Endothelial cell of umbilical vein (primary cell): ENCODE results near the gene ACOD1. TPM values are rescaled to one million over a fixed set of nuclear protein-coding genes. Genes with fewer than 3 reads are reported as not detected.

Experiments used
- BruUV-seq: library from RNA; stranded (reverse); fragments of 400-500 nt; replicated peaks from 2 replicates; lab custom pipeline; 2021; lab: Mats Ljungman, UMichigan
- CTCF ChIA-PET: fragments of 300-600, 350-600 bp; sonication (Branson Sonifier 250); formaldehyde crosslinking; loops from one replicate; lab custom pipeline; 2021; ENCODE audit warnings: antibody characterized with exemption, inconsistent platforms; lab: Charles Lee
- POLR2A ChIA-PET: fragments of 300-600, 350-600 bp; sonication (Branson Sonifier 250); formaldehyde crosslinking; loops from one replicate; lab custom pipeline; 2021; ENCODE audit warnings: antibody characterized with exemption, inconsistent platforms; lab: Charles Lee
- DNase-seq: peaks from one replicate; pipeline ENCODE4 v3.0.0-alpha.2; 2011; ENCODE audit warnings: low read depth, low spot score
- FAIRE-seq: peaks from 2 replicates; lab custom pipeline; 2011; peaks lifted over from hg19 to GRCh38; lab: Jason Lieb, UNC
- H2AFZ ChIP-seq: 2 replicates; pipeline ENCODE4 v1.6.0; 2012; ENCODE audit warnings: low read depth, low read length, control low read depth, inconsistent platforms
- H3K27ac ChIP-seq: 2 replicates; pipeline ENCODE4 v1.5.1; 2011; ENCODE audit warnings: low read depth, mild to moderate bottlenecking, control low read depth, low read length, moderate library complexity; ENCODE audit not compliant: insufficient read depth
- H3K27me3 ChIP-seq, 2 experiments: 2 replicates each; pipeline versions ENCODE4 v1.6.0 to v1.6.1; 2011; ENCODE audit warnings: low read length in 2 of 2, mixed read lengths in 1 of 2; ENCODE audit not compliant: control insufficient read depth in 2 of 2, insufficient read depth in 2 of 2
- H3K36me3 ChIP-seq, 2 experiments: 2 replicates in 1 of 2; 3 replicates in 1 of 2; pipeline ENCODE4 v1.5.1; 2011; ENCODE audit warnings: low read length in 2 of 2, mild to moderate bottlenecking in 1 of 2, moderate library complexity in 1 of 2; ENCODE audit not compliant: control insufficient read depth in 2 of 2, insufficient read depth in 2 of 2; ENCODE audit errors: extremely low read depth in 1 of 2
- H3K4me1 ChIP-seq: 3 replicates; pipeline ENCODE4 v1.5.1; 2011; ENCODE audit warnings: mild to moderate bottlenecking, low read length; ENCODE audit not compliant: control insufficient read depth, insufficient read depth; ENCODE audit errors: extremely low read depth
- H3K4me2 ChIP-seq: 2 replicates; pipeline ENCODE4 v1.6.1; 2011; ENCODE audit warnings: low read length, control low read depth, mixed read lengths; ENCODE audit not compliant: insufficient read depth
- H3K4me3 ChIP-seq, 3 experiments: fragments of 200-600 bp in 1 of 3; sonication (generic), shearing (Covaris generic) in 1 of 3; replicated peaks in 1 of 3; 2 replicates each; pipeline ENCODE4 v1.5.1; 2011 to 2016; ENCODE audit warnings: control low read depth in 3 of 3, low read length in 3 of 3, mild to moderate bottlenecking in 2 of 3, inconsistent platforms in 1 of 3, low read depth in 1 of 3, moderate library complexity in 1 of 3; ENCODE audit not compliant: insufficient read depth in 1 of 3
- H3K79me2 ChIP-seq: 2 replicates; pipeline ENCODE4 v1.6.0; 2012; ENCODE audit warnings: low read length, inconsistent platforms; ENCODE audit not compliant: control insufficient read depth, insufficient read depth
- H3K9ac ChIP-seq: replicated peaks from 2 replicates; pipeline ENCODE3; 2011; ENCODE audit warnings: low read length, control low read depth; ENCODE audit not compliant: insufficient read depth; ENCODE audit errors: extremely low read depth
- H3K9me1 ChIP-seq: replicated peaks from 3 replicates; pipeline ENCODE4 v1.6.0; 2011; ENCODE audit warnings: mild to moderate bottlenecking, low read length; ENCODE audit not compliant: control insufficient read depth, insufficient read depth; ENCODE audit errors: extremely low read depth
- H3K9me3 ChIP-seq: replicated peaks from 2 replicates; pipeline ENCODE4 v1.5.1; 2012; ENCODE audit warnings: low read length, inconsistent platforms; ENCODE audit not compliant: control insufficient read depth, insufficient read depth
- H4K20me1 ChIP-seq: replicated peaks from 2 replicates; pipeline ENCODE3; 2011; ENCODE audit warnings: mild to moderate bottlenecking, low read length; ENCODE audit not compliant: control insufficient read depth, insufficient read depth; ENCODE audit errors: extremely low read depth
- EZH2 ChIP-seq: IDR thresholded peaks from 2 replicates; pipeline ENCODE4 v1.6.1; 2012; ENCODE audit warnings: borderline replicate concordance, low read depth, mild to moderate bottlenecking, moderate library complexity, low read length, inconsistent platforms; ENCODE audit not compliant: severe bottlenecking
- FOS ChIP-seq: IDR thresholded peaks from 2 replicates; pipeline ENCODE4 v1.6.1; 2011; ENCODE audit warnings: mild to moderate bottlenecking, low read length, moderate library complexity, borderline replicate concordance; ENCODE audit not compliant: insufficient read depth
- GATA2 ChIP-seq: IDR thresholded peaks from 2 replicates; pipeline ENCODE4 v1.7.0; 2011; ENCODE audit warnings: low read depth, mild to moderate bottlenecking, moderate library complexity, mixed read lengths, low read length; ENCODE audit not compliant: insufficient read length, insufficient read depth
- JUN ChIP-seq: IDR thresholded peaks from 2 replicates; pipeline ENCODE4 v1.6.1; 2011; ENCODE audit warnings: borderline replicate concordance, low read depth; ENCODE audit not compliant: insufficient read length, insufficient read depth
- MYC ChIP-seq: IDR thresholded peaks from one replicate; pipeline ENCODE4 v1.6.1; 2011; ENCODE audit warnings: mild to moderate bottlenecking, low read depth, low read length
- POLR2A ChIP-seq: IDR thresholded peaks from 2 replicates; pipeline ENCODE4 v1.6.1; 2012; ENCODE audit warnings: low read depth, mild to moderate bottlenecking, control low read depth, low read length
- POLR2AphosphoS5 ChIP-seq: IDR thresholded peaks from 2 replicates; pipeline ENCODE4 v1.6.1; 2012; ENCODE audit warnings: low read depth, mild to moderate bottlenecking, control low read depth, low read length, moderate library complexity; ENCODE audit not compliant: insufficient read depth
- dilution Hi-C: fragments of 300-500 bp; cut with MboI; formaldehyde crosslinking; loops from one replicate; pipeline ENCODE4 v1.15.0; 2019; ENCODE audit warnings: low sequenced_read_pairs; ENCODE audit not compliant: extremely low pct_ligation_motif_present
- intact Hi-C: fragments of 100-400 bp; cut with micrococcal nuclease; formaldehyde crosslinking; loops from one replicate; pipeline ENCODE4 v1.10.0; 2022
- polyA plus RNA-seq, 4 experiments: library from polyadenylated mRNA; depleted of rRNA in 3 of 4; stranded (reverse) in 3 of 4; unstranded in 1 of 4; fragments of >200 nt; gene quantifications; 2 replicates each; pipeline versions ENCODE4 v1.2.1 to v1.2.3, GENCODE V29; 2011 to 2012; ENCODE audit warnings: missing spikeins in 1 of 4
- total RNA-seq: library from RNA; stranded (reverse); gene quantifications from 2 replicates; pipeline ENCODE4 v1.2.3, GENCODE V29; 2021
- TF ChIP-seq, protein P1 (sequence below), 2 donors: IDR thresholded peaks; 1 replicate in 1 of 2; 2 replicates in 1 of 2; pipeline ENCODE4 v1.5.1; 2011; ENCODE audit warnings: low read length in 2 of 2, mild to moderate bottlenecking in 2 of 2, moderate library complexity in 2 of 2, control low read depth in 1 of 2, inconsistent platforms in 1 of 2, low read depth in 1 of 2; ENCODE audit not compliant: insufficient read depth in 1 of 2; ENCODE audit errors: extremely low read depth in 1 of 2
- TF ChIP-seq, protein P2 (sequence below): IDR thresholded peaks from 2 replicates; pipeline ENCODE4 v1.6.1; 2011; ENCODE audit not compliant: insufficient read depth, insufficient read length

The ACOD1 gene
- total and polyA plus RNA-seq, 2 donors (not counting 3 experiments of a cell fraction or from before 2014, with no cell fraction given) = not detected

DNA sequence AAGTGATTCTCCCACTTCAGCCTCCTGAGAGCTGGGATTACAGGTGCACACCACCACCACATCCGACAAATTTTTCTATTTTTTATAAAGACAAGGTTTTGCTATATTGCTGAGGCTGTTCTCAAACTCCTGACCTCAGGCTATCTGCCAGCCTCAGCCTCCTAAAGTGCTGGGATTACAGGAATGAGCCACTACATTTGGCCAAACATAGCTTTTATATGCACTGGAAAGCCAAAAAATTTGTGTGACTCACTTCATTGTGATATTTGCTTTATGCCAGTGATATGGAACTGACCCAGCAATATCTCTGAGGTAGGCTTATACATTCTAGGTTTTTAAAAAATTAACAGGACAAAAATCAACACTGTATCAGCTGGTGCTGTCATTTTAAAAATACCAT lies 26.8 kb upstream of the ACOD1 start:
- no TSS peak for BruUV-seq
- ChIA-PET POLR2A (no interaction called here), CTCF (interaction anchor here (2.1 kb wide), 1 partner anchor 18 kb away, joined by 7 read pairs; no protein-coding TSS in a partner anchor)
- Histone ChIP-seq H3K4me1 (no peaks in the 10 kb centered on the region), H4K20me1 (no peaks in the 10 kb centered on the region), H3K27me3 (peaks cover 9 to 19% of the 10 kb centered on the region in 2 experiments), H3K4me3 (no peak overlapping the region), H3K27ac (no peak overlapping the region), H3K4me2 (no peak overlapping the region), H3K9me3 (no peaks in the 10 kb centered on the region), H2AFZ (no peak overlapping the region), H3K9me1 (no peaks in the 10 kb centered on the region), H3K79me2 (no peaks in the 10 kb centered on the region), H3K36me3 (no peaks in the 10 kb centered on the region), H3K9ac (no peak overlapping the region)
- dilution Hi-C loops = no loop called here
- no peak for DNase-seq
- FAIRE-seq = no peak
- intact Hi-C loops = no loop called here
- no peak for TF ChIP-seq MYC
- TF ChIP-seq POLR2AphosphoS5 = no peak
- no peak for TF ChIP-seq JUN

DNA sequence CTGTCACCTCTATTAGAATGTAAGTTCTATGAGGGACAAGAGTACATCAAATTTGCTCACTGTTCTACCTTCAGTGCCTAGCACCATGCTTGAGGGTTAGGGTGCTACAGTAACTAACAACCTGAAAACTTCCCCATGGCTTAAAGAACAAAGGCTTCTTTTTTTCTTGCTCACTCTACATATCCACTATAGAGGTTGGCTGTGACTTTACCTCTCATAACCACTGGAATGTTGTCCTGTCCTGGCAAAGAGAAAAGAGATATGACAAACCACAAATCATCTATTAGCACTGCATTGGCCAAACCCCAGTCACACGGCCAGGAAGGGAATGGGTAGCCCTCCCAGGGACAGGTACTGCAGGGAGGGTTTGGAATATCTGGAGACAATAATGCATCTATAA lies 23.2 kb upstream of the ACOD1 start:
- FAIRE-seq (no peak), DNase-seq (no peak)
- Histone ChIP-seq H3K36me3 (no peaks in the 10 kb centered on the region), H3K4me2 (no peak overlapping the region), H3K9me3 (no peaks in the 10 kb centered on the region), H3K4me1 (no peaks in the 10 kb centered on the region), H3K79me2 (no peaks in the 10 kb centered on the region), H3K27me3 (peaks cover 9 to 19% of the 10 kb centered on the region in 2 experiments), H4K20me1 (no peaks in the 10 kb centered on the region), H3K9me1 (no peaks in the 10 kb centered on the region), H3K4me3 (no peak overlapping the region), H3K9ac (no peak overlapping the region), H2AFZ (no peak overlapping the region), H3K27ac (no peak overlapping the region)
- no TSS peak for BruUV-seq
- TF ChIP-seq, protein P1, sequence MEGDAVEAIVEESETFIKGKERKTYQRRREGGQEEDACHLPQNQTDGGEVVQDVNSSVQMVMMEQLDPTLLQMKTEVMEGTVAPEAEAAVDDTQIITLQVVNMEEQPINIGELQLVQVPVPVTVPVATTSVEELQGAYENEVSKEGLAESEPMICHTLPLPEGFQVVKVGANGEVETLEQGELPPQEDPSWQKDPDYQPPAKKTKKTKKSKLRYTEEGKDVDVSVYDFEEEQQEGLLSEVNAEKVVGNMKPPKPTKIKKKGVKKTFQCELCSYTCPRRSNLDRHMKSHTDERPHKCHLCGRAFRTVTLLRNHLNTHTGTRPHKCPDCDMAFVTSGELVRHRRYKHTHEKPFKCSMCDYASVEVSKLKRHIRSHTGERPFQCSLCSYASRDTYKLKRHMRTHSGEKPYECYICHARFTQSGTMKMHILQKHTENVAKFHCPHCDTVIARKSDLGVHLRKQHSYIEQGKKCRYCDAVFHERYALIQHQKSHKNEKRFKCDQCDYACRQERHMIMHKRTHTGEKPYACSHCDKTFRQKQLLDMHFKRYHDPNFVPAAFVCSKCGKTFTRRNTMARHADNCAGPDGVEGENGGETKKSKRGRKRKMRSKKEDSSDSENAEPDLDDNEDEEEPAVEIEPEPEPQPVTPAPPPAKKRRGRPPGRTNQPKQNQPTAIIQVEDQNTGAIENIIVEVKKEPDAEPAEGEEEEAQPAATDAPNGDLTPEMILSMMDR (IDR thresholded peaks at IDR 0.05; ENCODE audit: extremely low read depth in 1 of 2, insufficient read depth in 1 of 2, low read depth in 1 of 2, low read length in 2 of 2) = no peak
- no peak for TF ChIP-seq MYC
- TF ChIP-seq FOS = no peak
- TF ChIP-seq, protein P2, sequence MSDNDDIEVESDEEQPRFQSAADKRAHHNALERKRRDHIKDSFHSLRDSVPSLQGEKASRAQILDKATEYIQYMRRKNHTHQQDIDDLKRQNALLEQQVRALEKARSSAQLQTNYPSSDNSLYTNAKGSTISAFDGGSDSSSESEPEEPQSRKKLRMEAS = no peak
- TF ChIP-seq JUN = no peak
- TF ChIP-seq POLR2AphosphoS5 = no peak
- no peak for TF ChIP-seq POLR2A
- TF ChIP-seq EZH2 = no peak
- TF ChIP-seq GATA2 = no peak
- dilution Hi-C loops (no loop called here), intact Hi-C loops (no loop called here)
- CTCF ChIA-PET = no interaction called here
- POLR2A ChIA-PET = no interaction called here
